Heart left ventricle (tissue), 16 donors: ENCODE data around the gene STBD1. TPM values are rescaled to one million over a fixed set of nuclear protein-coding genes. Genes with fewer than 3 reads are reported as not detected.

Experiments used
- ATAC-seq, 4 donors: fragments of 200-7000 bp; cut with Tn5 transposase; one replicate each; pipeline ENCODE4 v1.9.1; 2020 to 2022; ENCODE audit warnings: moderate library complexity in 4 of 4, mild to moderate bottlenecking in 3 of 4, moderate number of reproducible peaks in 1 of 4
- DNase-seq, 5 donors: peaks; one replicate each; pipeline ENCODE4 v3.0.0-alpha.2; 2020
- H3K27ac ChIP-seq, 12 donors: fragments of 200-600 bp; sonication (generic) in 4 of 12; one replicate each; pipeline versions ENCODE4 v1.5.0 to v1.8.0; 2016 to 2022; ENCODE audit warnings: mild to moderate bottlenecking in 2 of 12
- H3K27me3 ChIP-seq, 9 donors: fragments of 200-600 bp; sonication (generic) in 2 of 9; one replicate each; pipeline versions ENCODE4 v1.5.1 to v1.8.0; 2016 to 2022; ENCODE audit warnings: mild to moderate bottlenecking in 3 of 9
- H3K36me3 ChIP-seq, 9 donors: fragments of 200-600 bp; sonication (generic) in 2 of 9; one replicate each; pipeline versions ENCODE4 v1.5.0 to v1.8.0; 2018 to 2022; ENCODE audit warnings: mild to moderate bottlenecking in 2 of 9
- H3K4me1 ChIP-seq, 12 donors: fragments of 200-600 bp; sonication (generic) in 4 of 12; one replicate each; pipeline versions ENCODE4 v1.5.0 to v1.8.0; 2016 to 2022; ENCODE audit warnings: mild to moderate bottlenecking in 3 of 12
- H3K4me3 ChIP-seq, 12 donors: fragments of 200-600 bp; sonication (generic) in 4 of 12; one replicate each; pipeline versions ENCODE4 v1.5.0 to v1.8.0; 2017 to 2022; ENCODE audit warnings: mild to moderate bottlenecking in 9 of 12, moderate library complexity in 4 of 12
- H3K9me3 ChIP-seq, 12 donors: fragments of 200-600 bp; sonication (generic) in 4 of 12; one replicate each; pipeline versions ENCODE4 v1.5.0 to v1.8.0; 2016 to 2022; ENCODE audit warnings: mild to moderate bottlenecking in 1 of 12
- POLR2A ChIP-seq, 2 donors: fragments of 450-650 bp; IDR thresholded peaks; one replicate each; pipeline ENCODE4 v1.6.1; 2017; ENCODE audit warnings: antibody characterized with exemption in 2 of 2, mild to moderate bottlenecking in 2 of 2, moderate library complexity in 2 of 2
- WGBS, 4 donors: extraction: QIAGEN DNeasy Blood & Tissue Kit in 2 of 4; methylation state at CpG; one replicate each; pipeline versions ENCODE4 v1.1.5 to v1.1.7; 2013 to 2018; 5-methylcytosine and 5-hydroxymethylcytosine counted together
- intact Hi-C, 10 donors: fragments of 100-400 bp; cut with DNase I; formaldehyde crosslinking; loops; one replicate each; pipeline versions ENCODE4 v1.11.1 to v1.14.2; 2022
- long read RNA-seq, 3 donors: library from polyadenylated mRNA; unstranded; transcript quantifications; one replicate each; pipeline ENCODE4 v2.0.0, GENCODE V29; 2020 to 2021
- polyA plus RNA-seq, 2 donors: library from polyadenylated mRNA; stranded (reverse); fragments of 200-250 nt; gene quantifications; one replicate each; pipeline ENCODE4 v1.2.3, GENCODE V29; 2013
- total RNA-seq, 9 donors: library from RNA; depleted of rRNA in 2 of 9; stranded (reverse); fragments of >200 nt in 2 of 9; fragmentation: NEBNext Ultra II Directional in 3 of 9; extraction: Animal tissue kit (Norgen Biotek cat#: 25700) in 3 of 9; gene quantifications; one replicate each; pipeline versions ENCODE4 v1.1.0 to v1.2.4, GENCODE V29; 2016 to 2023
- TF ChIP-seq, protein P1 (sequence below), 12 donors: fragments of 200-600 bp; sonication (generic) in 4 of 12; IDR thresholded peaks; one replicate each; pipeline versions ENCODE4 v1.5.0 to v1.8.0; 2018 to 2022; ENCODE audit warnings: antibody characterized with exemption in 12 of 12, mild to moderate bottlenecking in 5 of 12
- donor health status: ischemic (EF 13 %, LVEDD 7.1; RV severe dilation, severe dysfunction).
- donor health status: healthy with polysubstance abuse.
- donor health status: DM: no; HTN: yes; CAD: no.
- donor health status: DM: no; HTN: no; CAD: no.
- donor health status: ischemic (EF 25% LVEDD 6.9; RV normal size, moderate dysfunction).
- donor health status: ischemic (EF 25% LVEDD 5.7; RV mildly dilated, moderate dysfunction).
- donor health status: healthy.
- donor health status: DM: yes; HTN: yes; CAD: no.
- donor health status: ischemic (EF 35%, LVEDD 5.7; RV mildly dilated, moderate dysfunction).
- donor health status: nonischemic (EF 11% LVEDD 7.7; RV severe dilation, severe dysfunction).
- donor health status: DM: yes; HTN: yes; CAD: no.
- donor health status: PGD.
- donor health status: ischemic (EF 29% LVEDD 5.4; RV normal size, mild dysfunction).
- donor health status: nonischemic (EF 23%, LVEDD 6.1; RV moderate dilation, normal function).

STBD1 gene
- total RNA-seq (10 to 100 TPM; 16.8 to 48.6 (median 25.5) TPM), polyA plus RNA-seq (10 to 100 TPM; 35.0 to 50.8 TPM)
- long read RNA-seq, donor 1, transcript STBD1-201 (2 exons, 3,420 nt): major isoform, 208 of 218 reads
- long read RNA-seq, donor 1, partial matches to known transcripts: 0 of 218 reads
- long read RNA-seq, donor 1, other reads (novel, unspliced or antisense): 10 of 218 reads
- long read RNA-seq, donor 2, transcript STBD1-201 (2 exons, 3,420 nt): major isoform, 660 of 668 reads
- long read RNA-seq, donor 2, partial matches to known transcripts: 0 of 668 reads
- long read RNA-seq, donor 2, other reads (novel, unspliced or antisense): 8 of 668 reads
- long read RNA-seq, donor 3, transcript STBD1-201 (2 exons, 3,420 nt): major isoform, 338 of 349 reads
- long read RNA-seq, donor 3, partial matches to known transcripts: 0 of 349 reads
- long read RNA-seq, donor 3, other reads (novel, unspliced or antisense): 11 of 349 reads

DNA sequence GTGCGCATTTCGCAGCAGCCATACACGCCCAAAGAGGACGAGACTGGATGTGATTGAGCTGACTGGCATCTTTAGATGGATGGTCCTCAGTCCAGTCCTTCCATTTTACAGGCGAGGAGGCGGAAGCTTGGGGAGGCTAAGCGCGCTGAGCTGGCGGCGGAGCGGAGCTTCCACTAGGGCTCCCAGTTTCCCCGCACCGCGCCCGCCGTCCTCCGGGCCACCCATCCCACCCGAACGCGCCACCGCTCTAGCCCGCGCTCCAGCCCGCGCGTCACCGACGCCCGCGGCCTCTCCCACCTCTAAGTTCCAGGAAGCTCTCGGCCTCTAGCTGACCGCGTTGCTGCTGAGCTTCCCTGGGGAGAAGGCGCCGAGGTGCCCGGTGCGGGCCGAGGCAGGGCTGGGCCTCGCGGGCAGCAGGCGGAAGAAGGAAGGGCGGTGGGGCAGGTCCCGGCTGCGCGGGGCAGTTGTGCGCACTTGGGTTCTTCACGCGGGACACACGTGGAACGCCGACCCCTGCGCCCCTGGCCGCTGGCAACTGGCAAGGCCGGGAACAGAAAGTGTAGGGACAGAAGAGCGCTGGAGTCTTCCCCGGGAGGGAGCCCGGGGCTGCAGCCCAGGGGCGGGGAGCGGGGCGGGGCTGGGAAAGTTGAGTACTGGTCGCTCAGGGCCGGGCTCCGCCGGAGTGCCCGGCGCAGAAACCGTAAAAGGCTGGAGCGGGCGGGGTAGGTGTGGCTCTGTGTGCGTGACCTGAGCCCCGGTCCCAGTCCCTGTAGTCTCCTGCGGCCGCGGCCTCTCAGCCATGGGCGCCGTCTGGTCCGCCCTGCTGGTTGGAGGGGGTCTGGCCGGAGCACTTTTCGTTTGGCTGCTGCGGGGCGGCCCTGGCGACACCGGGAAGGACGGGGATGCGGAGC lies at the start of gene STBD1:
Gene STBD1, plus strand, starts transcription at position 763 of the 911 bp plus-strand sequence. Its CDS starts 37 bp downstream, at position 800.
- Histone ChIP-seq H3K9me3 (no peaks in the 10 kb centered on the region), H3K4me1 (peaks cover 0 to 42% (median 20%) of the 10 kb centered on the region in 12 donors), H3K36me3 (peaks cover 0 to 23% (median 9%) of the 10 kb centered on the region in 9 donors), H3K27ac (peak within 1 kb of the TSS; percentile 80 to 98 (median 92)), H3K27me3 (no peaks in the 10 kb centered on the region), H3K4me3 (peak within 1 kb of the TSS; percentile 47 to 95 (median 82))
- WGBS, 4 donors: 0 to 7% (median 1%) methylated on average over 8 to 85 of the region's 85 CpGs
- peak; percentile 86 to 89 (median 87) for ATAC-seq
- peak; percentile 80 to 91 (median 90) for DNase-seq
- TF ChIP-seq, protein P1, sequence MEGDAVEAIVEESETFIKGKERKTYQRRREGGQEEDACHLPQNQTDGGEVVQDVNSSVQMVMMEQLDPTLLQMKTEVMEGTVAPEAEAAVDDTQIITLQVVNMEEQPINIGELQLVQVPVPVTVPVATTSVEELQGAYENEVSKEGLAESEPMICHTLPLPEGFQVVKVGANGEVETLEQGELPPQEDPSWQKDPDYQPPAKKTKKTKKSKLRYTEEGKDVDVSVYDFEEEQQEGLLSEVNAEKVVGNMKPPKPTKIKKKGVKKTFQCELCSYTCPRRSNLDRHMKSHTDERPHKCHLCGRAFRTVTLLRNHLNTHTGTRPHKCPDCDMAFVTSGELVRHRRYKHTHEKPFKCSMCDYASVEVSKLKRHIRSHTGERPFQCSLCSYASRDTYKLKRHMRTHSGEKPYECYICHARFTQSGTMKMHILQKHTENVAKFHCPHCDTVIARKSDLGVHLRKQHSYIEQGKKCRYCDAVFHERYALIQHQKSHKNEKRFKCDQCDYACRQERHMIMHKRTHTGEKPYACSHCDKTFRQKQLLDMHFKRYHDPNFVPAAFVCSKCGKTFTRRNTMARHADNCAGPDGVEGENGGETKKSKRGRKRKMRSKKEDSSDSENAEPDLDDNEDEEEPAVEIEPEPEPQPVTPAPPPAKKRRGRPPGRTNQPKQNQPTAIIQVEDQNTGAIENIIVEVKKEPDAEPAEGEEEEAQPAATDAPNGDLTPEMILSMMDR (IDR thresholded peaks at IDR 0.05): peak in 1 of 12 donors; percentile 5
- TF ChIP-seq POLR2A (IDR thresholded peaks at IDR 0.05): peak in 1 of 2 donors; percentile 61
- intact Hi-C loops: loop anchor here in 8 of 10 donors (2.0 to 10.0 kb wide), 13 partner anchors 51 to 129 kb away; partner anchors contain the start of genes SCARB2 (in 4 of the 8) and FAM47E (in 2 of the 8)

DNA sequence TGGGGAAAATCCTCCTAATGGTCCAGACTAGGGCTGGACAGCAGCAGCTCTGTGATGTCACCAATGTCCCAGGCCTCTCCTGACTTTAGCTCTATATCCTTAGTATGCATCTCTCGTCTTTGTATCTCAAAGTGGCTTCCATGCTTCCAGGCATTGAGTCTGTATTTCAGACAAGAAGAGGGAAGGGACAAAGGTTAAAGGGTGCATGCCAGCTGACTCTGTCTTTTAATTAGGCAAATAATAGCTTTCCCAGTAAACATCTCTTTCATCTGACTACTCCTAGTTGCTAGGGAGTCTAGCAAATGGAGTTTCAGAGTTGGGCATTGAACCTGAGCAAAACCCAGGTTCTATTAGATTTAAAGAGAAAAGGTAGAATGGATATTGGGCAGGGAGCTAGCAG lies 49.6 kb upstream of the STBD1 start:
- H3K27ac ChIP-seq: no peak overlapping the region
- no peaks in the 10 kb centered on the region for H3K9me3 ChIP-seq
- TF ChIP-seq POLR2A (IDR thresholded peaks at IDR 0.05): no peak
- TF ChIP-seq, protein P1 (IDR thresholded peaks at IDR 0.05): no peak
- no peak for DNase-seq
- no peak overlapping the region for H3K4me3 ChIP-seq
- 69 to 92% (median 80%) methylated on average over 1 of the region's 1 CpG for WGBS, 4 donors
- H3K27me3 ChIP-seq: peaks cover 0 to 20% (median 0%) of the 10 kb centered on the region in 9 donors
- intact Hi-C loops: loop anchor here in 7 of 10 donors (5.0 to 10.0 kb wide), 6 partner anchors 48 to 248 kb away; partner anchors contain the start of genes CCDC158 (in 1 of the 7) and STBD1 (in 1 of the 7)
- no peak for ATAC-seq
- no peaks in the 10 kb centered on the region for H3K36me3 ChIP-seq
- H3K4me1 ChIP-seq: peaks cover 0 to 4% (median 0%) of the 10 kb centered on the region in 12 donors

DNA sequence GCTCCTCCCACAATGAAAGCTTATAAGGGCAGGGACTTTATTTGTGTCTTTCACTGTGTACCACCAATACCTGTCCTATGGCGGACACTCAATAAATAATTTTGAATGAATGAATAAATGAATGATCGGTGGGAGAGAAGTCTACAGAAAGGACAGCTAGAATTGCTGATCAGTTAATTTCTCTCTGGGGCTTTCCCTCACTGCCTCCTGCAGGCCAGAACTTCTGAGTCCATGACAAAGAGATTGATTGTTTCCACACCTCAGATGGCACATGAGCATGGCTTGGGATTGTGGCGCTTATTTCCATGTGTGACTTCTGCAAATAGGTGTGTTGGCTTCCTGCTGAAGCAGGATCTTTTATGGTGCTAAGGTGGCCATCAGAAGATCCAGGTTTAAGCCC lies 48.7 kb upstream of the STBD1 start:
- ATAC-seq (no peak), DNase-seq (no peak)
- Histone ChIP-seq H3K4me3 (no peak overlapping the region), H3K9me3 (no peaks in the 10 kb centered on the region), H3K4me1 (no peaks in the 10 kb centered on the region), H3K36me3 (no peaks in the 10 kb centered on the region), H3K27ac (no peak overlapping the region), H3K27me3 (peaks cover 0 to 11% (median 0%) of the 10 kb centered on the region in 9 donors)
- intact Hi-C loops: loop anchor here in 7 of 10 donors (5.0 to 10.0 kb wide), 6 partner anchors 47 to 247 kb away; partner anchors contain the start of genes CCDC158 (in 1 of the 7) and STBD1 (in 1 of the 7)
- TF ChIP-seq, protein P1 (IDR thresholded peaks at IDR 0.05): no peak
- TF ChIP-seq POLR2A (IDR thresholded peaks at IDR 0.05): no peak
- WGBS, 4 donors: 93 to 95% (median 94%) methylated on average over 3 of the region's 3 CpGs
